ENCODE measurements around the gene GLP2R.

GLP2R gene

GRCh38 chr17:9811537-9811936, 14.2 kb upstream of the GLP2R start:
- DNase-seq (ENCODE audit: low read depth) = no peak
- no peak for TF ChIP-seq CTCF (conservative IDR thresholded peaks at IDR 0.05; ENCODE audit: low read depth, low read length)
- H3K4me3 ChIP-seq (ENCODE audit: low read length) = no peak overlapping the region

DNA sequence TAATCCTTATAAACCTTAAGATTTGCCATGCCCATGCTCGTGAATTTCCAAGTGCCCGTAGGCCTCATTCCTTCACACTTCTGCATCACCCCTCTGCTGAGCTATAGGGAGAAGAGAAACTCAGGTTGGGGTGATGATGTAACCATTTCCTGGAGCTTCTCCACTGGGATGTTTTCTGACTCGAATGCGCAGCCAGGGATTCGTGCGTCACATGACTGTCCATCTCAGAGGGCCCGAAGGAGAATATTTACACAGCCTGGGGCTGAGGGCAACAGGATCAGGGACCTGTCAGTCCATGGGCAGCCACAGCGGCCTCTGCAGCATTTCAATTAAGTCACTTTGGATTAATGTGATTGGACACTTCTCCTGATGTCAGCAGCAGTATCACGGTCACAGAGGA, 12.6 kb upstream of the GLP2R start:
- no peak for TF ChIP-seq CTCF (conservative IDR thresholded peaks at IDR 0.05; ENCODE audit: low read depth, low read length)
- DNase-seq (ENCODE audit: low read depth) = no peak
- H3K4me3 ChIP-seq (ENCODE audit: low read length) = no peak overlapping the region

- no peak overlapping the region for H3K4me3 ChIP-seq (ENCODE audit: low read length)
- no peak for TF ChIP-seq CTCF (conservative IDR thresholded peaks at IDR 0.05; ENCODE audit: low read depth, low read length)
- DNase-seq (ENCODE audit: low read depth) = peak; percentile 51
These were observed 11.3 kb upstream of the GLP2R start for GRCh38 chr17:9814337-9814945.

GRCh38 chr17:9816472-9816871, 9.3 kb upstream of the GLP2R start:
- no peak for DNase-seq (ENCODE audit: low read depth)
- H3K4me3 ChIP-seq (ENCODE audit: low read length) = no peak overlapping the region
- no peak for TF ChIP-seq CTCF (conservative IDR thresholded peaks at IDR 0.05; ENCODE audit: low read depth, low read length)

DNA sequence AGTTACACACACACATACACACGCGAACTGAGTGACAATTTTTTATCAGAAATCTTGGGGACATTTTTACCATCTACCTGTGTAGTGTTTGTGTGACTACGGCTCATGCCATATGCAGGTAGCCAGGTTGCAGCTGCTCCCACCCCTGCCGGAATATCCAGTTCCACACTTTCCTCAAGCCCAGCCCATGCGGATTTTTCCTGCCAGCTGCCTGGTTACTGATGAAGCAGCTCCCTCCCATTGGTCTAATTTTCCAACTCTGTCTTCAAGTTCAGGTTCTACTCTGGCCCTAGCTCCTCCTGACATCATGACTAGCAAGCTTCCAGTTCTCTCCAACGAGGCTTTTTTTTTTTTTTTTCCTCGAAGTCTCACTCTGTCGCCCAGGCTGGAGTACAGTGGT, 8.6 kb upstream of the GLP2R start:
- no peak for DNase-seq (ENCODE audit: low read depth)

GRCh38 chr17:9818760-9819159, 7.0 kb upstream of the GLP2R start:
- DNase-seq (ENCODE audit: low read depth) = no peak
- no peak overlapping the region for H3K4me3 ChIP-seq (ENCODE audit: low read length)
- no peak for TF ChIP-seq CTCF (conservative IDR thresholded peaks at IDR 0.05; ENCODE audit: low read depth, low read length)

More for the DNA sequence above, 8.6 kb upstream of the GLP2R start:
- no peak for TF ChIP-seq CTCF (conservative IDR thresholded peaks at IDR 0.05; ENCODE audit: low read depth, low read length)
- H3K4me3 ChIP-seq (ENCODE audit: low read length) = no peak overlapping the region

GRCh38 chr17:9820448-9820847, 5.3 kb upstream of the GLP2R start:
- no peak for DNase-seq (ENCODE audit: low read depth)
- no peak for TF ChIP-seq CTCF (conservative IDR thresholded peaks at IDR 0.05; ENCODE audit: low read depth, low read length)

More at GRCh38 chr17:9820448-9820847, 5.3 kb upstream of the GLP2R start:
- H3K4me3 ChIP-seq (ENCODE audit: low read length) = no peak overlapping the region
